Brain microvascular endothelial cell (primary cell): ENCODE data around the gene RFC5.

Source experiments
- DNase-seq: peaks from one replicate; pipeline ENCODE4 v3.0.0-alpha.2; 2020
- H3K27ac ChIP-seq: fragments of 250-450 bp; sonication (Bioruptor Pico); 2 replicates; pipeline ENCODE4 v1.5.1; 2020; ENCODE audit warnings: mild to moderate bottlenecking, moderate library complexity
- H3K27me3 ChIP-seq: fragments of 250-450 bp; sonication (Bioruptor Pico); replicated peaks from 2 replicates; pipeline ENCODE4 v1.5.1; 2020; ENCODE audit warnings: mild to moderate bottlenecking
- H3K36me3 ChIP-seq: fragments of 250-450 bp; sonication (Bioruptor Pico); replicated peaks from 2 replicates; pipeline ENCODE4 v1.5.1; 2020; ENCODE audit warnings: mild to moderate bottlenecking
- H3K4me3 ChIP-seq: 2 replicates; pipeline ENCODE4 v1.5.1; 2011; ENCODE audit warnings: low read depth, mild to moderate bottlenecking, control low read depth, low read length, moderate library complexity
- CTCF ChIP-seq: IDR thresholded peaks from 2 replicates; pipeline ENCODE4 v1.5.1; 2011; ENCODE audit warnings: low read depth, mild to moderate bottlenecking, moderate library complexity, low read length, control low read depth, inconsistent platforms; ENCODE audit errors: missing control alignments
- in situ Hi-C: cut with HindIII; loops from 2 replicates; pipeline ENCODE4 v1.10.0; 2017; ENCODE audit warnings: low sequenced_read_pairs, low pct_ligation_motif_present

The RFC5 gene

DNA sequence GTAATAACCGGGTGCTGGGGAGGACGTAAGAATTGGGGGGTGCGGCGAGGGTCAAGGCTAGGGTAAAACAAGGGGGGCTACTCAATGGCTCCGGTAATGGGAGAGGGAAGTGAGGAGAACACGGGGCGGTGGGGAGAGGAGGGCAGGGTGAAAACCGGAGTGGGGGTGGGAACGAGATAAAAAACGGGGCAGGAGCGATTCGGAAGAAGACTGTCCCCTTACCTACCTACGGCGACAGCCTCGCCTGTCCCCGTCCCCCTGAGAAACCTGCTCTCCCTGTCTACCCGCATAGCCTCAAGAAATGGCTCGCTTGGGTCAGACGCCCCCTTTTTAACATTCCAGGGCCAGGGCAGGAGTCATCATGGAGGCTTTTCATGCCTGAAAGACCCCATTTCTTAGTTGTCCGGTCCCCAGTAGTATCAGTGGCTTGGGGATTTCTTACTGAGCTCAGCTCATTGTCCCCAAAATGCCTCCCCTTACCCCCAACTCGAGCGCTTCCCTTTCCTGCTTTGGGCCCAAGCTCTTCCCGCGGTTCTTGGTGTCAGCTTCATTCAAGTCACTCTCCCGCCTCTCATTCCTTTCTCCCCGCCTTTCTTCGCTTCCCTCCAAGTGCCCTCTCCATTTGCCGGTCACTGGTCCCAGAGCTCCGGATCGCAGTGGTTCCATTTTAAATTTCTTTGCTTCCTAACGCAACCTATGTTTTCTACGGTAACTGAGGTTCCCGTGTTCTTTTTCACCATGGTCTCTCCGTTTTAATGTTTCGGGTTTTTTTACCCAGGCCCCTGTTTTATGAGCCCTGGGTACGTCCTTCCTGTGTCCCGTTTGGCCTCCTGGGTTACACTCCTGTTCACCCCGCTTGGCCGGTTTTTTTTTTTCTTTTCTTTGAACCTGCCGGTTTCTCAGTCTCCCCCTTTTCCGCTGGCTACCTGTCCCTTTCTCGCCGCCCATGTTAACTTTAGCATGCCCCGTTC, 45.7 kb downstream of the RFC5 start:
- in situ Hi-C loops, result no loop called here
- no peak for TF ChIP-seq CTCF
- peak overlapping the region; percentile 78 for H3K27ac ChIP-seq
- no peak for DNase-seq
- H3K4me3 ChIP-seq, result peak overlapping the region; percentile 79
- no peaks in the 10 kb centered on the region for H3K27me3 ChIP-seq
- no peaks in the 10 kb centered on the region for H3K36me3 ChIP-seq

- no peaks in the 10 kb centered on the region for H3K27me3 ChIP-seq
- in situ Hi-C loops, result no loop called here
- no peaks in the 10 kb centered on the region for H3K36me3 ChIP-seq
- DNase-seq, result no peak
- TF ChIP-seq CTCF, result no peak
- H3K4me3 ChIP-seq, result no peak overlapping the region
- H3K27ac ChIP-seq, result no peak overlapping the region
Measured at GRCh38 chr12:118063576-118064391, 47.3 kb downstream of the RFC5 start.

DNA sequence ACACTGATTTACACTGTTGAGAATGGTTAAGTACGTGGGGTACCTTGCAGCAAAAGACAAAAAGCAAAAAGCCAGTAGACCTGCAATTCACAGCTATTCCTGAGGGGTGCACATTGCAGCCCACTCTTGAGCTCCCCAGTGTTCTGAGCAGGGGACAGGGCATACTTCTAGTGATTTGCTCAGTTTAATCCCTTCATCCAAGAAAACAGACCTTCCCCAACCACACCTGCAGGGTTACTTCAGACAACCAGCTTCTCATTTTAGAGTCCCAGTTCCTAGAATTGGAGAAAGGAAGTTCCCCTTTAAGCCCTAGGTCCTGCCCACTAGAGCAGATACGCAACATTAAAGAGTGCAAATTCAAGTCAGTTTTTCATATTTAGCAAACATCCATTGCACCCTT, 48.1 kb downstream of the RFC5 start:
- no peak for DNase-seq
- Histone ChIP-seq H3K27me3 (no peaks in the 10 kb centered on the region), H3K4me3 (no peak overlapping the region), H3K36me3 (no peaks in the 10 kb centered on the region), H3K27ac (no peak overlapping the region)
- in situ Hi-C loops, result no loop called here
- TF ChIP-seq CTCF, result peak; percentile 38

- in situ Hi-C loops, result no loop called here
- no peak for TF ChIP-seq CTCF
- Histone ChIP-seq H3K4me3 (no peak overlapping the region), H3K27me3 (no peaks in the 10 kb centered on the region), H3K27ac (no peak overlapping the region), H3K36me3 (no peaks in the 10 kb centered on the region)
- DNase-seq, result no peak
Measured at GRCh38 chr12:118065380-118065779, 48.9 kb downstream of the RFC5 start.

- H3K27ac ChIP-seq, result no peak overlapping the region
- no peaks in the 10 kb centered on the region for H3K27me3 ChIP-seq
- H3K4me3 ChIP-seq, result no peak overlapping the region
- TF ChIP-seq CTCF, result no peak
- DNase-seq, result no peak
- in situ Hi-C loops, result no loop called here
- no peaks in the 10 kb centered on the region for H3K36me3 ChIP-seq
Measured at GRCh38 chr12:118068445-118068844, 51.9 kb downstream of the RFC5 start.
